Stimulated activated CD8-positive, alpha-beta memory T cell treated with anti-CD3 and anti-CD28 coated beads, Interleukin-7, amount 100 ng/mL, for 48 hours (primary cell): ENCODE data around the gene DRC3.
"Not testable (repeated sequence)": the region's sequence is repeated elsewhere in the genome, so short reads cannot be mapped to it uniquely, and the experiment has no call there.

Experiments used
- DNase-seq, 2 donors: peaks; one replicate each; pipeline ENCODE4 v3.0.0-alpha.2; 2020; ENCODE audit warnings: low read depth in 1 of 2; ENCODE audit errors: extremely low read depth in 1 of 2

Gene DRC3, protein sequence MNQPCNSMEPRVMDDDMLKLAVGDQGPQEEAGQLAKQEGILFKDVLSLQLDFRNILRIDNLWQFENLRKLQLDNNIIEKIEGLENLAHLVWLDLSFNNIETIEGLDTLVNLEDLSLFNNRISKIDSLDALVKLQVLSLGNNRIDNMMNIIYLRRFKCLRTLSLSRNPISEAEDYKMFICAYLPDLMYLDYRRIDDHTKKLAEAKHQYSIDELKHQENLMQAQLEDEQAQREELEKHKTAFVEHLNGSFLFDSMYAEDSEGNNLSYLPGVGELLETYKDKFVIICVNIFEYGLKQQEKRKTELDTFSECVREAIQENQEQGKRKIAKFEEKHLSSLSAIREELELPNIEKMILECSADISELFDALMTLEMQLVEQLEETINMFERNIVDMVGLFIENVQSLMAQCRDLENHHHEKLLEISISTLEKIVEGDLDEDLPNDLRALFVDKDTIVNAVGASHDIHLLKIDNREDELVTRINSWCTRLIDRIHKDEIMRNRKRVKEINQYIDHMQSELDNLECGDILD

DNA sequence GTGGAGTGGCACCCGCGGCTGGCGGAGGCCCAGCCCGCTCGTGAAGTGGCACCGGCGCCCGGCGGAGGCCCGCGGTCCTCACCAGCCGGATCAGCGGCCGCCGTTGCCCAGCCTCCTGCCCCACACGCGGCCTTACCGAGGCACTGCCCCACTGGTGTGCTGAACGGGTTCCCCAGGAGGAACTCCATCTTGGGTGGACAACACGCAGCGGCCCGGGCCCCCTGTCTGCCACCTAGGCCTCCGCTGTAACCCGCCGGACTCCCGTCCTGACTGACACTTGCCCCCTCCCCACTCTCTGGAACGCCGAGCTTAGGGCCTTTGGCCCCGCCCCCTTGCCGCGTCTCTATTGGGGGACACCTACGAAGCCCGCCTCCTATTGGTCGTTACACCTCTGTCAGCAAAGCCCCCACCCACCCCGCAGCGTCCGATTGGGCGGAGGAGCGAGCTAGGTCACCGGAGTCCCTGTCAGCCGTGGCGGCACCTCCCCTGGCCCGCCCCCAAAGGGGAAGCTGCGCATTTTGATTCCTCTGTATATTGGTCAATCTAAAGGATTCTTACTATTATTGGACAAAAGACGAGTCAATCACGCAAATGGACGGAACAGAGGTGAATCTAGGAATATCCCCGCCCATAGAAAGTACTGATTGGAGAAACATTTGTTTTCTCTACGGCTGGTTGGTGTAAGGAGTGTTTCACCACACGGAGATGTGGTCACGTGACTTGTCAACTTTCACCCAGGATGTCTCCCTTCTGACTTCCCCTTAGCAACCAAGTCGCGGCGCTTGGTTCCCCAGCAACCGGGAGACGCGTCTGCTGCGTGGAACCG, at the start of gene DRC3, which contains the start of gene TOM1L2:
DRC3 (plus strand) TSS at position 737 of the 826 bp plus-strand sequence. CDS start 4,737 bp downstream, outside the sequence.
TOM1L2 (minus strand) TSS at position 275 of the 826 bp plus-strand sequence; CDS start at position 188, 87 bp downstream.
- DNase-seq = peak; percentile 99 to 100

DNA sequence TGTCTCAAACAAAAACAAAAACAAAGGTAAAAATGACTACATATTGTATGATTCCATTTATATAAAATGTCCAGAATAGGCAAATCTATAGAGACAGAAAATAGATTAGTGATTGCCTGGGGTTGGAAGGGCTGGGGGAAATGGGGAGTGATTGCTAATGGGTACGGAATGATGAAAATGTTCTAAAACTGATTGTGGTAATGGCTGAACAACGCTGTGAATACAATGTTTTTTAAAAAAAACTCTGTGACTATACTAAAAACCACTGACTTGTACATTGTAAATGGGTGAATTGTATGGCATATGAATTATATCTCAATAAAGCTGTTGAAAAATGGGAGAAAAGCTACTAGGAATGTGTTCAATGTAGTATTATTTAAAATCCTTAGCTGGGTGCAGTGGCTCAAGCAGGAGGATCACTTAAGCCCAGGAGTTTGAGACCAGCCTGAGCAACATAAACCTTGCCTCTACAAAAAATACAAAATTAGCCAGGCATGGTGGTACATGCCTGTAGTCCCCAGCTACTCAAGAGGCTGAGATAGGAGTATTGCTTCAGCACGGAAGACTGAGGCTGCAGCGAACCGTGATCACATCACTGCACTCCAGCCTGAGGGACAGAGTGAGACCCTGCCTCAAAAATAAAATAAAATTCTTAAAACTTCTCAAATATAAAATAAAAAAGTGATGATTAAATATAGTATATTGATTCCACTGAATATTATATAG, 48.4 kb upstream of the DRC3 start:
- DNase-seq = no peak

DNA sequence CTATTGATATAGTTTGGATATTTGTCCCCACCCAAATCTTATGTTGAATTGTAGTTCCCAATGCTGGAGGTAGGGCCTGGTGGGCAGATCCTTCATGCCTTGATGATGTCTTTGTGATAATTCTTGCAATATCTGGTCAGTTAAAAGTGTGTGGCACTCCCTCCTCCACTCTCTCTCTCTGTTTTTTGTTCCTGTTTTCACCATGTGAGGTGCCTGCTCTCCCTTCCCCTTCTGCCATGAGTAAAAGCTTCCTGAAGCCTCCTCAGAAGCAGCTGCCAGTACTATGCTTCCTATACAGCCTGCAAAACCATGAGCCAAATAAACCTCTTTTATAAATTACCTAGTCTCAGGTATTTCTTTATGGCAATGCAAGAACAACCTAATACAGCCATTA, 47.8 kb upstream of the DRC3 start:
- DNase-seq = no peak

DNA sequence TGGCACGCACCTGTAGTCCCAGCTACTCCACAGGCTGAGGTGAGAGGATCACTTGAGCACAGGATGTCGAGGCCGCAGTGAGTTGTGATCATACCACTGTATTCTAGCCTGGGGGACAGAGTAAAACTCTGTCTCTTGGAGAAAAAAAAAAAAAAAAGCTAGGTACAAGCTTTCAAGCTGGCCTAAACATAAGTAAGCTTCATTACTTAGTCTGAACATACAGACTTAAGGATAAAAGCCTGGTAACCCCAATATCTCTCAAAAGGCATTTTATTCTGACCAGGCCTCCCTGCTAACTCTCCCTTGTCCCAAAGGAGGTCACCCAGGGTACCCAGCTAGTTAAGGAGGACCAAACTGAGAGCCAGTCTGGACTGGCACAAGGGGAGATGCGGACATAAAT, 46.6 kb upstream of the DRC3 start:
- DNase-seq = no peak

DNA sequence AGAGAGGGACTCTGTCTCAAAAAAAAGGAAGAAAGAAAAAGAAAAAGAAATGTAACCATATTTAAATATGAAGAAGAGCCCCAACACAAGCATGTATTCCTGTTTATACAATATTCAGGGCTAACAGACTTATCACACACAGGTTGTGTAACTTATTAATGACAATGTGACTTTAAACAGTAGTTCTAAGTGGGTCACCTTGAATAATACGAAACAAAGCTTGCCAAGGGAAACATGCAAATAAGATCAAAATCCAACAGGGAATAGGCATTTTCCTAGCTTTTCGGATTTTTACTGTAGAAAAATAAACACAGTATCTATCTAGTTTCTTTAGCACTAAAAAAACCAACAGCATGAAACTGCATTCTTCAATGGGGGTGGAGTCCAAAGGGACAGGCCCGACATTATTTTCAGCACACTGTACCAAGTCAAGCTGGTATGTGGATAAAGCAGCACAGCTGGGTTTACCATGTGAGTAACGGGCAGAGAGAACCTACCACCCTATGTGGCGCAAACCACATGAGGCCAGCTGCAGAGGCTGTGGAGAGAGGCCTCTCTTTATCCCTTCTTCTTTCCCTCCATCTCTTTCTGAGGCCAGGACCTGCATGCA, 45.7 kb upstream of the DRC3 start:
- DNase-seq = no peak

DNA sequence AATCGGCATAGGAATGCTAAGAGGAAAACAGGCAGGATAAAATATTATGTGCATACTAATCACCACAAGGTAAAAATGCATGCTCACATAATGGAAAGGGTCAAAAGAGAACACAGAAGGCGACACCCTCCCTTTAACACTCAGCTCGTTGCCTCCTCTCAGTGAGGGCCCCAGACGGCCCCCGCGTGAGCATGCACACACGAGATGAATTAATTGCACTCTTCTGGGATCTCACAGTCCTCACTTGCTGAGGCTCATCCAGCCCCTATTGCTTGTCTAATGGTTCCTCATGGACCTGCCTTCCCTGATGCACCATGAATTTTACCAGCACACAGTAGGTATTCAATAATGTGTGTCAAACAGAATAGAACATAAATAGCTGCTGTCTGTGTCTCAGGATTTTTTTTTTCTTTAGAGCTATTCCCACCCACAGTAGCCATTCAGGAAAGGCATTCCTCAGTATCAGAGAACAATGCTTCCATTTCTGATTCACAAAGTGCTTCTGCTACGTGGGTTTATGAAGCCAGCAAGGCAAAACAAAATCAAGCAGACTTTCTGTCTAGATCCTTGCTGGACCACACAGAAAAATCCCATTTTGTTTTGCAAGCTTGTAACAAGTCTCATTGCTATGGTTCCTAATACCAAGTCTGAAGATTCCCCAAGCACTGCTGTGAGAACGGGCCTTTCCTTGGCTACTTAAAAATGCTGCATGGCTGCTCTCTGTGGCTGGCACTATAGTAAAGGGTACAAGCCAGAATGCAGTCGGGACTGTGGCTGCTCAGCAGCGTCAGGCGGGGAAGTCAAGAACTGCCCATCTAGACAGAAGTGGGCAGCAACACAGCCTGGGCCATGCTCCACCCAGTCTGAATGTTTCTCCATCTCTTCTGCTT, 44.0 kb upstream of the DRC3 start:
- DNase-seq = no peak

DNA sequence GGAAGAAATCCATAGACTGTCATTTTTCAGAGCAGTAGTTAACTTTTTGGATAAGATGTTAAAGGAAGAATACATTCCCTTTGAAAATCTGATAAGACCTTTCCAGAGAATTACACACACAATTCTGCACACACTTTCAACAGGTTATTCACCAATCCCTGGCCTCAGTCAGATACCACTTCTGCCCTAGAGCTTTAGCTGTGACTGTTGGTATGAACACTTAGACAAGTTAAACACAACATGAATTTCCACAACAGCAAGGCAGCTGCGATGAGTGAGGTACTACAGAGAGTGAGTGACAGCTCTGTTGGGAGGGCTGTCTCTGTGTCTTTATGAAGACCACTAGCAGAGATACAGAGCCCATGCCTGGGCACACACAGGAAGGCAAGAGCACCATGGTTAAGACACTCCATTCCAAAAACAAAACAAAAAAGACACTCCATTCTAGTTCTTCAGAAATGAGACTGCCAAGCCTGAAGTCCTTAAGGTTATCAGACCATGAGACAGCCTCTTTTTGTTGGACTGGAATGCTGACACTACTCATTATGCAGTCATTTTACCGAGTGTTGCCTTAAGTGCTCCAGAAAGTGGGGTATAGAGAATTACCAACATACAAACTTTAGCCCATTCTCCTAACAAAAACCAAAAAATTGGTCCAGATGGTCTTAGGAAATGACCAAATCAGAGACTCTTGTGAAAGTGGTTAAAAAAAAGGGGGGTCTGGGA, 42.8 kb upstream of the DRC3 start:
- no peak for DNase-seq

DNA sequence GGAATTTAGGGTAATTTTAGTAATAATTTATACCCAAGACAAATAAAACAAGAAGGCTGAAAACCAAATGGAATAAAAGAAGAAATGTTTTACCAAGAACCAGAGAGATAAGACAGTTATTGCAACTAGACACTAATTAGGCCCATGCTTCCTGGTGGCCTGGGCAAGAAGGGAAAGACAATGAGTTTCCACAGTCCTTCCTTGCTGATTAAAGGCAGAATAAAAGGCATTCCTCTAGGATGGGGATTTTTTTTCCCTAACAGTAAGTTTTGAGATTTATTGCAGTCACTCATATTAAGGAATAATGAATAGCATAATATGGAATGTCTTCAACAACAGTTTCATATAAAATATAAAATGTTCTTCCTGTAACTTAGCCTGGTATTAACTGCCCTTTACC, 42.0 kb upstream of the DRC3 start:
- DNase-seq = no peak

DNA sequence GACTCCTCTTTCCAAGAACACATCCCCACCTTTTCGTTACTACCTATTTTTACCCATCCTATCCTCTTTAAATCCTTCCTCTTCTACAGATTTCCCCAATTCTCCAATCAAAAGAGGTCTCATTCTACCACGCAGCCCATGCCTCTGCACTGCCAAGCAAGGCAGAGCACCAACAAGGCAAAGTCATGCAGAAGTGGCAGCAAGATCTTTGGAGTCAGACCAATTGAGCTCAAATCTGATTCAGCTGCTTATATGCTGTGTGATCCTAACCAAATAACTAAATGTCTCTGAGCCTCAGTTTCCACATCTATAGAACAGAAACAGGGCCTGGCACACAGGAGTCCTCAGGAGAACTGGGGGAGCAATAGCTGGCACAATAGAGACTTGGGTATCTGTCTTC, 41.5 kb upstream of the DRC3 start:
- DNase-seq = no peak

DNA sequence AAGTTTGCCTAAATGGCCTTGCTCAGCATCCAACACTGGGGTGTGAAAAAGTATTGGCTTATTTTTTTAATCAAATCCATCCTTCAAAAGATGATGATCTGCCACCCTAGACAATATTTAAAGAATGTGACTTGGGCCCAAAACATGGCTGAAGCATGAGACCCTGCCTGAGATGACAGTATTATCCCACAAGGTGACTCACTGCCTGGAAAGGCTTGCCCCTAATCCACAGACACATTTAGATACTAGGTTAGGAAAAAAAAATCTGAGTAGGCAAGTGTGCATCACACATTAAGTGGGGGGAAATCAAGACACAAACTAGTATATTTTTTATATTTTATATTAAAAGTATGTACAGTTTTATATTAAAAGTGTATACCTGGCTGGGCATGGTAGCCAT, 38.9 kb upstream of the DRC3 start:
- no peak for DNase-seq

DNA sequence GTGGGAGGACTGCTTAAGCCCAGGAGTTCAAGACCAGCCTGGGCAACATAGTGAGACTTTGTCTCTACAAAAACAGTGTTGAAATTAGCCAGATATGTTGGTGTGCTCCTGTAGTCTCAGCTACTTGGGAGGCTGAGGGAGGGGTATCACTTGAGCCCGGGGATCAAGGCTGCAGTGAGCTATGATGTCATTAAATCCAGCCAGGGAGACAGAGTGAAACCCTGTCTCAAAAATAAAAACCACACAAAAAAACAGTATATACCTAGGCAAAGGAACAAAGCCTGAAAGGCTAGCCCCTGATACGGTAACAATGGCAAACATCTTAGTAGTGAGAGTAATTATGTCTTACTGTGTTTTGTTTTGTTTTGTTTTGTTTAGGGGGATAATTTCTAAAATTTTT, 38.4 kb upstream of the DRC3 start:
- DNase-seq = no peak

DNA sequence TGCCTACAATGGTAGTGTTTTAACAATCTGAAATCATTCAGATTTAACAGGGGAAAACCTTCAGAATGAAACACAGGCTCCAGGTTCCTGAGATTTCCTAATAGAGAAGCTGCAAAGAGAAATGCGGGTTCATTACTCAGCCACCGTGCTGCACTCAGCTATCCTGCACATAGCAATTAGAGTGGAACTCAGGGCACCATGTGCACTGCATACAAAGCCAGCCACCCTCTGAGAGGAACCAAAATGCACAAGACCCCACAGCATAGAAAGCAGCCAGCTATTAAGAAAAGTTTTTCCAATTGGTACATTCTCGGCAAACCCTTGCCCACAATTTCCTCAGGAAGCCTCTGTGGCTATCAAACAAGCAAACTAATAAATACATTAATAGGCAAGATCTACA, 37.9 kb upstream of the DRC3 start:
- DNase-seq = no peak

DNA sequence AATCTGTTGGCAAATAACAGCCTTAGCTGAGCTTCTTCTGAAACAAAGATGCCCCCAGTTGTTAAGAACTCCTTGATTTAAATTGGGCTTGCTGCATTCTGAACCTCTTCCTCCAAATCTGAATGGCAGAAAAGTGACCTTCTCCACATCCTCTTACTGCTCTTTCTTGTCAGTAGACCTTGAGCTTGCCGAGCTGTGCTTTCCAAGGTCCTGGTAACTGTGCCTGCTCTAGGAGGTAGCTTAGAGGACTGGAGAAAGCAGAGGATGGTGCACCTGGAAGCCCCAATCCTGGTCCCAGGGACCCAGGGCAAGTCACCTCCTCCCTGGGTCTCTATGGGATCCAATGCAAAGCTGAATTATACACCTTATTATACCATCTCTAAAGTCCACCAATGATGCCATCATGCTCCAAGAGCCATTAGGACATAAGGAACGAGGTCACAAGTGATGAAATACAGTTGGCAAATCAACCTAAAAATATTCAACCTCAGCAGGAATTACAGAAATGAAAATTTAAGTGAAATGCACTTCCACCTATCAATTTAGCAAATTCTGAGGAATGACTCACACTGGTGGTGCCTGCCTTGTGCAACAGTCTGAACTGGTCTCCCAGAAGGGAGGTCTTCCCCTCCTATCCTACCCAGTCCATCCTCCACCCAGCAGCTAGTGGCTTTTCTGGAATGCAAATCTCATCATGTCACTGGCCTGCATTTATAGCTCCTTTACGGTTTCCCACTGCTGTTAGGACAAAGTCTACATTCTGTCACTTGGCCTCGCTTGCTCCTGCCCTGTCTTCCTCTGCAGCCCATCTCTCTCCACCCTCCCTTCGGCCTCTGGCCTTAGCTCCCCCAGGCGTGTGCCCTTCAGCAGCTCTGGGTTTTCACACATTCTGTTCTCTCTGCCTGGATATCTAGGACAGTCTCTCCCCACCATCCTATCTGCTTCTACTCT, 37.1 kb upstream of the DRC3 start:
- no peak for DNase-seq

DNA sequence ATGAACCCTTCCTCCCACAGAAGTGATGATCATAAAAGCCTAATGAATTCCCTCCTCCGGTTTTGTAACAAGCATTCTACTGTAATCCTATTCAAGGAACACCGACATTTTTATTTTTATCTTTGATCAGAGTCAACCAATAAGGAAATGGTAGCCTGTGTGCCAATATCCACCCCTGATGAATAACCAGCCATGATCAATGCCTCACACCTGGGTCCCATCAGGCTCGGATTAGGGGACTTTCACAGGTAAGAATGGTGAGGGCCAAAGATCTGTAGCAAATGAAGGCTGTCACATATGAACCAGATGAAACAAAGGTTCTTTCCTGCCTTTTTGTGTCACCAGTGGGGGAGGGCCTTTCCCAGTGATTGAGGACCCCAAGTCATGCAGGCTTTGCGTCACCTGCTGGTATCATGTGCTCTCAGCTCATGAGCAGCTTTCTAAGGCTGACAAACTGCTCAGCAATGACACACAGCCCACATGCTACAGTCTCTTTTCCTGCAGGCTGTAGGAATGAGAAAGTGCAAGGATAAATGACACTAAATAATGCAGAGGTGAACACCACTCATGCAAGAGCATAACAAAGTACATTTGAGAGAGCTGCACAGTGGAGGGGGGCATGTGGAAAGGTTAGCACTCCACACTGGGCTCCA, 35.3 kb upstream of the DRC3 start:
- DNase-seq = no peak

DNA sequence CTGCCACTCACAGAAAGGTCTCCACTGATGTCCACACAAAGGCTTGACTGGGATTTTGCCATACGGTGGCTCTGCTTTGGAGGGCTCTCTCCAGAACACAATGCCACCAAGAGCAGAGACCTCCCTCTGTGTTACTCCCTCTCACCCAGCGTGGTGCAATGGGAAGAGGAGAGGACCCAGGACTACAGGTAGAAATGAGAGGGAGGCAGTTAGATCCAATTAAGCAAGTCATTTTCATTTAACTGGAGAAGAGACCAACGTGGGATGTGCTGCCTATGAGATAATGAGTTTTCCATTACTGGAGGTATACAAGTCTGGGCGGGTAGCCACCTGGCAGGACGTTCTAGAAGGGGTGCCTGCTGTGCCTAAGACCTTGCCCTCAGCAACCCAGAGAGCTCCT, 34.7 kb upstream of the DRC3 start:
- DNase-seq = no peak

DNA sequence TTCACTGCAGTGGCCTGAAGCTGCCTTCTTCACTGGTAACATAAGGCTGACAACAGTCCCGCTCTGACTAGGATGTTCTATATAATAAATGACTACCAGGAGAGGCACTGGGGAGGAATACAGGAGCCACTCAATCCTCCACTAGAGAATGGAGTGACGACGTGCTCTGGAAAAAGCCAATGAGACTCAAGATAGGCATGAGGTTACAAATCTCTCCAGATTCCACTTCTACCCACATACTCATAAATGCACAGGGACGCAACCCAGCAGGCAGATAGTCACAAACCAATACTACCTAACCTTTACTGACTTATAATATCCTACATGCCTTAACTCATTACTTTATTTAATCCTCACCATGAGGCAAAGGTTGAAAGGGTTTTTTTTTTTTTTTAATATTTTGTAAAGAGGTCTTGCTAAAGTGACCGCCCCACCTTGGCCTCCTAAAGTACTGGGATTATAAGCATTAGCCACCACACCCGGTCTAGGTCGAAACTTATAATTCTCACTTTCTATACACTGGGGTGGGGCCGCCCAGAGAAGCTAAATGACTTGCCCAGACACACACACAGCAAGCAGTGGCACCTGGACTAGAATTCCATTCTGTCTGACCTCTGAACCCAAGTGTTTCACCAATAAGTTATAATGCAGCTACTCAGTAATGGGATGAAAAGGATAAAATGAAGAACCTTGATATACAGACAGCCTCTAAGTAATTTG, 34.1 kb upstream of the DRC3 start:
- no peak for DNase-seq

DNA sequence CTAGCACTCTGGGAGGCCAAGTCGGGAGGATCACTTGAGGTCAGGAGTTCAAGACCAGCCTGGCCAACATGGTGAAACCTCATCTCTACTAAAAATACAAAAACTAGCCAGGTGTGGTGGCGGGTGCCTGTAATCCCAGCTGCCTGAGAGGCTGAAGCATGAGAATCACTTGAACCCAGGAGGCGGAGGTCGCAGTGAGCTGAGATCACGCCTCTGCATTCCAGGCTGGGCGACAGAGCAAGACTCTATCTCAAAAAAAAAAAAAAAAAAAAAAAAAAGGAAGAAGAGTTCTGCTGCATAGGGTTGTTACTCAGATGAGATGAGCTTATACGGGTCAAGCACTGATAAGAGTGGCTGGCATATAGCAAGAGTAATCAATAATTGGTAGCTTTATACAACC, 32.7 kb upstream of the DRC3 start:
- DNase-seq = not testable (repeated sequence)
